ENCODE results near the gene MAGEA4. TPM values are rescaled to one million over a fixed set of nuclear protein-coding genes. Genes with fewer than 3 reads are reported as not detected.
"Not testable (repeated sequence)": the region's sequence is repeated elsewhere in the genome, so short reads cannot be mapped to it uniquely, and the experiment has no call there.

The MAGEA4 gene
- total and polyA plus RNA-seq, 10 of the 15 experiments (the other 5 are each of a cell fraction or from before 2014, with no cell fraction given) = not detected

DNA sequence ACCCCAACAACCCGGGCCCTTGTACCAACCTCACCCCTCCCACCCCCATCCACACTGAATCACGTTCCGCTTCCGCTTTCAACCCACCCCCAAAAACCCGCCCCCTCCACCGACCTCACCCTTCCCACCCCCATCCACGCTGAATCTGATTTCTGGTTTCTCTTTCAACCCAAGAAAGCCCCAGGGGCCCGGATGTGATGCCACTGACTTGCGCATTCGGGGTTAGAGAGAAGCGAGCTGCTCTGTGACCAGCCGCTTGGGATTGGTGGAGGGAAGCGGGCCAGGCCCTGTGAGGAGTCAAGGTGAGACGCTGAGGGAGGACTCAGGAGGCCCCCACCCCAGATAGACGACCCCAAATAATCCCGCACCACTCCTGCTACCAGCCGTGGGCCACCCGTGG, 6.0 kb downstream of the MAGEA4 start:
- H3K4me2 ChIP-seq (ENCODE audit: control insufficient read depth, insufficient read depth); H3K27me3 ChIP-seq (replicated peaks in 1 of 2; ENCODE audit: control insufficient read depth in 2 of 2, insufficient read depth in 2 of 2, low read length in 1 of 2); H3K79me2 ChIP-seq (ENCODE audit: control insufficient read depth, insufficient read depth, low read length); BruUV-seq (replicated peaks); RAD21 ChIA-PET (ENCODE audit: unreplicated experiment); H4K20me1 ChIP-seq (ENCODE audit: control insufficient read depth, insufficient read depth); H3K36me3 ChIP-seq (ENCODE audit: control insufficient read depth in 2 of 2, insufficient read depth in 2 of 2, low read length in 1 of 2); SMC1A ChIA-PET (ENCODE audit: uncharacterized antibody, unreplicated experiment); FAIRE-seq; CTCF ChIA-PET; intact Hi-C loops (cut with micrococcal nuclease; ENCODE audit: unreplicated experiment); ATAC-seq; H3K9ac ChIP-seq (ENCODE audit: control insufficient read depth, insufficient read depth, low read length); H3K4me3 ChIP-seq; in situ Hi-C loops (cut with MboI); H3K9me3 ChIP-seq (replicated peaks; ENCODE audit: control insufficient read depth, insufficient read depth, low read length); H3K4me1 ChIP-seq (ENCODE audit: control insufficient read depth, insufficient read depth, low read length); DNase-seq (ENCODE audit: low read depth, low spot score); POLR2A ChIA-PET; H3K27ac ChIP-seq (ENCODE audit: control insufficient read depth, insufficient read depth); H2AFZ ChIP-seq (ENCODE audit: control insufficient read depth, low read depth, low read length): not testable (repeated sequence)
- WGBS (ENCODE audit: insufficient coverage, insufficient replicate concordance, low lambda C conversion rate, missing lambda C conversion rate) = 89% methylated on average over 5 of the region's 18 CpGs

DNA sequence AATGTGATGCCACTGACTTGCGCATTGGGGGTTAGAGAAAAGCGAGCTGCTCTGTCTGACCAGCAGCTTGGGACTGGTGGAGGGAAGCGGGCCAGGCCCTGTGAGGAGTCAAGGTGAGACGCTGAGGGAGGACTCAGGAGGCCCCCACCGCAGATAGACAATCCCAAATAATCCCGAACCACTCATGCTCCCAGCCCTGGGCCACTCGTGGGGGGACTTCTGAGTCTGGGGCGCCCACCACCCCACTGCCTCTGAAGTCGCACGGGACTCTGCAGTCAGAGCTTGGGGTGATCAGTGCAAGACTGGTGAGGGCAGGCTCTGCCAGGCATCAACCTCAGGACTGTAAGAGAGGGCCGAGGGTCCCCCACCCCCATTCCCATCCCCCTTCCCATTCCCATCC, 6.9 kb downstream of the MAGEA4 start:
- Histone ChIP-seq H3K4me3 (no peak overlapping the region), H2AFZ (ENCODE audit: control insufficient read depth, low read depth, low read length) (no peak overlapping the region), H3K27me3 (replicated peaks in 1 of 2; ENCODE audit: control insufficient read depth in 2 of 2, insufficient read depth in 2 of 2, low read length in 1 of 2) (no peaks in the 10 kb centered on the region), H3K36me3 (ENCODE audit: control insufficient read depth in 2 of 2, insufficient read depth in 2 of 2, low read length in 1 of 2) (no peaks in the 10 kb centered on the region), H3K9me3 (replicated peaks; ENCODE audit: control insufficient read depth, insufficient read depth, low read length) (no peaks in the 10 kb centered on the region; the same call in 2 of the 3 replicates), H3K9ac (ENCODE audit: control insufficient read depth, insufficient read depth, low read length) (no peak overlapping the region), H3K4me1 (ENCODE audit: control insufficient read depth, insufficient read depth, low read length) (no peaks in the 10 kb centered on the region), H3K27ac (ENCODE audit: control insufficient read depth, insufficient read depth) (no peak overlapping the region), H4K20me1 (ENCODE audit: control insufficient read depth, insufficient read depth) (no peaks in the 10 kb centered on the region), H3K4me2 (ENCODE audit: control insufficient read depth, insufficient read depth) (no peak overlapping the region), H3K79me2 (ENCODE audit: control insufficient read depth, insufficient read depth, low read length) (no peaks in the 10 kb centered on the region)
- ATAC-seq (no peak), DNase-seq (ENCODE audit: low read depth, low spot score) (no peak), FAIRE-seq (no peak)
- intact Hi-C loops (cut with micrococcal nuclease; ENCODE audit: unreplicated experiment) = no loop called here
- SMC1A ChIA-PET (ENCODE audit: uncharacterized antibody, unreplicated experiment) = no interaction called here
- CTCF ChIA-PET = no interaction called here
- RAD21 ChIA-PET (ENCODE audit: unreplicated experiment) = no interaction called here
- POLR2A ChIA-PET = no interaction called here
- in situ Hi-C loops (cut with MboI) = no loop called here
- no TSS peak for BruUV-seq (replicated peaks)
- 64% methylated on average over 10 of the region's 11 CpGs for whole genome bisulfite sequencing (ENCODE audit: insufficient coverage, insufficient replicate concordance, low lambda C conversion rate, missing lambda C conversion rate)
- no peak for TF ChIP-seq ZSCAN29 (IDR thresholded peaks at IDR 0.05)
- TF ChIP-seq ETV6 (conservative IDR thresholded peaks at IDR 0.05 in 1 of 2, IDR thresholded peaks at IDR 0.05 in 1 of 2; ENCODE audit: borderline replicate concordance in 1 of 2, low read depth in 1 of 2) = no peak
- TF ChIP-seq HDAC2 (IDR thresholded peaks at IDR 0.05) = no peak
- TF ChIP-seq LARP7 (IDR thresholded peaks at IDR 0.05) = no peak
- TF ChIP-seq CREM (IDR thresholded peaks at IDR 0.05; ENCODE audit: low read depth) = no peak
- no peak for TF ChIP-seq MTA3 (IDR thresholded peaks at IDR 0.05; ENCODE audit: borderline replicate concordance, low read length)
- no peak for TF ChIP-seq TAF1 (IDR thresholded peaks at IDR 0.05; ENCODE audit: borderline replicate concordance, low read depth, low read length)
- TF ChIP-seq YY1 (IDR thresholded peaks at IDR 0.05; ENCODE audit: low read depth, low read length) = no peak
- TF ChIP-seq, protein P1, sequence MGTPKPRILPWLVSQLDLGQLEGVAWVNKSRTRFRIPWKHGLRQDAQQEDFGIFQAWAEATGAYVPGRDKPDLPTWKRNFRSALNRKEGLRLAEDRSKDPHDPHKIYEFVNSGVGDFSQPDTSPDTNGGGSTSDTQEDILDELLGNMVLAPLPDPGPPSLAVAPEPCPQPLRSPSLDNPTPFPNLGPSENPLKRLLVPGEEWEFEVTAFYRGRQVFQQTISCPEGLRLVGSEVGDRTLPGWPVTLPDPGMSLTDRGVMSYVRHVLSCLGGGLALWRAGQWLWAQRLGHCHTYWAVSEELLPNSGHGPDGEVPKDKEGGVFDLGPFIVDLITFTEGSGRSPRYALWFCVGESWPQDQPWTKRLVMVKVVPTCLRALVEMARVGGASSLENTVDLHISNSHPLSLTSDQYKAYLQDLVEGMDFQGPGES (IDR thresholded peaks at IDR 0.05) = no peak
- TF ChIP-seq, protein P2, sequence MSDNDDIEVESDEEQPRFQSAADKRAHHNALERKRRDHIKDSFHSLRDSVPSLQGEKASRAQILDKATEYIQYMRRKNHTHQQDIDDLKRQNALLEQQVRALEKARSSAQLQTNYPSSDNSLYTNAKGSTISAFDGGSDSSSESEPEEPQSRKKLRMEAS (IDR thresholded peaks at IDR 0.05; ENCODE audit: low read depth, low read length) = no peak
- TF ChIP-seq NFIC (IDR thresholded peaks at IDR 0.05; ENCODE audit: low read depth, low read length) = no peak
- TF ChIP-seq SMARCA5 (IDR thresholded peaks at IDR 0.05) = no peak
- no peak for TF ChIP-seq ZNF384 (IDR thresholded peaks at IDR 0.05; ENCODE audit: borderline replicate concordance, low read depth, low read length)
- TF ChIP-seq BRCA1 (IDR thresholded peaks at IDR 0.05; ENCODE audit: low read depth, low read length) = no peak
- no peak for TF ChIP-seq BCL11A (IDR thresholded peaks at IDR 0.05; ENCODE audit: low read depth, low read length)
- TF ChIP-seq MTA2 (IDR thresholded peaks at IDR 0.05; ENCODE audit: low read depth) = no peak
- no peak for TF ChIP-seq CBX3 (IDR thresholded peaks at IDR 0.05; ENCODE audit: borderline replicate concordance, low read depth)
- no peak for TF ChIP-seq SREBF1 (IDR thresholded peaks at IDR 0.05; ENCODE audit: low read length)
- no peak for TF ChIP-seq CBX5 (IDR thresholded peaks at IDR 0.05; ENCODE audit: low read depth)
- TF ChIP-seq, protein P3, sequence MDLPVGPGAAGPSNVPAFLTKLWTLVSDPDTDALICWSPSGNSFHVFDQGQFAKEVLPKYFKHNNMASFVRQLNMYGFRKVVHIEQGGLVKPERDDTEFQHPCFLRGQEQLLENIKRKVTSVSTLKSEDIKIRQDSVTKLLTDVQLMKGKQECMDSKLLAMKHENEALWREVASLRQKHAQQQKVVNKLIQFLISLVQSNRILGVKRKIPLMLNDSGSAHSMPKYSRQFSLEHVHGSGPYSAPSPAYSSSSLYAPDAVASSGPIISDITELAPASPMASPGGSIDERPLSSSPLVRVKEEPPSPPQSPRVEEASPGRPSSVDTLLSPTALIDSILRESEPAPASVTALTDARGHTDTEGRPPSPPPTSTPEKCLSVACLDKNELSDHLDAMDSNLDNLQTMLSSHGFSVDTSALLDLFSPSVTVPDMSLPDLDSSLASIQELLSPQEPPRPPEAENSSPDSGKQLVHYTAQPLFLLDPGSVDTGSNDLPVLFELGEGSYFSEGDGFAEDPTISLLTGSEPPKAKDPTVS (IDR thresholded peaks at IDR 0.05; ENCODE audit: low read depth, low read length) = no peak
